ENCODE results near the gene DNM1. TPM values are rescaled to one million over a fixed set of nuclear protein-coding genes. Genes with fewer than 3 reads are reported as not detected.

Gene DNM1
- polyA plus RNA-seq, 3 donors, result 0.05 to 4.9 (median 0.56) TPM

DNA sequence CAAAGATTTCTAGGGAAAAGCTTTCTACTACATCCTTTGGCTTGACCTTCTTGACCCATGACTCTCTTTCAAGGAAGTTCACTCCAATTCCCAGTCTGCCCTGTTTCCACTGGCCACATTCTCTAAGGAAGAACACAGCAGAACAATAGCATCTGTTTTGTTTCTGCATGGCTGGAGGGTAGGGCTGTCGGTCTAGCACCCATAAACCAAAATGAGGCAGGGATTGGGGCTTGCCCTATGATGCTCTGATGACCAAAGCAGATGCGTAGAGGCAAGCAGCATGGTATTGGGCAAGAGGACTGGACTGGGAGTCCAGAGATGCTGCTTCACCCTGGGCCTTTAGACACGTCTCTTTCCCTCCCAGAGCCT is 48.5 kb downstream of the DNM1 start:
- H3K27me3 Mint-ChIP-seq (ENCODE audit: low read depth in 3 of 3), result peaks cover 19 to 30% (median 28%) of the 10 kb centered on the region in 3 donors
- Histone ChIP-seq H3K27ac (ENCODE audit: low read depth in 1 of 2, low read length in 2 of 2) (no peak overlapping the region), H2AFZ (ENCODE audit: insufficient read depth, low read depth, low read length, poor library complexity, severe bottlenecking) (no peak overlapping the region), H3K27me3 (ENCODE audit: control insufficient read depth in 2 of 2, insufficient read depth in 2 of 2, low read length in 2 of 2) (peaks cover 0 to 13% of the 10 kb centered on the region in 2 donors), H4K20me1 (ENCODE audit: insufficient read depth, low read length) (no peaks in the 10 kb centered on the region), H3K4me2 (replicated peaks; ENCODE audit: extremely low read depth, low read length, poor library complexity, severe bottlenecking) (no peak overlapping the region), H3K9me3 (replicated peaks in 1 of 2; ENCODE audit: control insufficient read depth in 1 of 2, insufficient read depth in 1 of 2, low read length in 2 of 2) (no peaks in the 10 kb centered on the region), H3K36me3 (replicated peaks in 1 of 2; ENCODE audit: control insufficient read depth in 1 of 2, insufficient read depth in 2 of 2, low read length in 2 of 2) (peaks cover 0 to under 1% of the 10 kb centered on the region in 2 donors), H3K79me2 (ENCODE audit: insufficient read depth, low read length) (no peaks in the 10 kb centered on the region), H3K4me1 (ENCODE audit: control insufficient read depth in 1 of 2, insufficient read depth in 2 of 2, low read length in 2 of 2) (peaks cover 12 to 19% of the 10 kb centered on the region in 2 donors), H3K4me3 (replicated peaks in 1 of 3; ENCODE audit: low read depth in 2 of 3, low read length in 3 of 3) (no peak overlapping the region), H3K9ac (ENCODE audit: insufficient read depth, low read length, poor library complexity, severe bottlenecking) (no peak overlapping the region)
- H3K9me3 Mint-ChIP-seq, result peaks cover 0 to 3% (median 2%) of the 10 kb centered on the region in 7 donors
- 100% methylated on average over 1 of the region's 3 CpGs for WGBS (ENCODE audit: insufficient coverage)
- TF ChIP-seq CTCF (IDR thresholded peaks at IDR 0.05), result no peak
- peak overlapping the region in 2 of 7 donors; percentile 33 for H3K27ac Mint-ChIP-seq
- H3K36me3 Mint-ChIP-seq, result peaks cover under 1 to 10% of the 10 kb centered on the region in 2 donors
- DNase-seq, result no peak
- intact Hi-C loops (cut with micrococcal nuclease), result no loop called here
- H3K4me1 Mint-ChIP-seq, result peaks cover 16% of the 10 kb centered on the region
- peak overlapping the region in 1 of 2 donors; percentile 17 for H3K4me3 Mint-ChIP-seq

GRCh38 chr9:128252317-128253139 is 49.3 kb downstream of the DNM1 start:
- no peak overlapping the region for H3K4me2 ChIP-seq (replicated peaks; ENCODE audit: extremely low read depth, low read length, poor library complexity, severe bottlenecking)
- Mint-ChIP-seq H3K4me3 (peak overlapping the region in 1 of 2 donors; percentile 17), H3K27me3 (ENCODE audit: low read depth in 3 of 3) (peaks cover 19 to 30% (median 27%) of the 10 kb centered on the region in 3 donors), H3K4me1 (peaks cover 16% of the 10 kb centered on the region), H3K27ac (no peak overlapping the region), H3K9me3 (peaks cover 0 to 3% (median 2%) of the 10 kb centered on the region in 7 donors), H3K36me3 (peaks cover 7 to 18% of the 10 kb centered on the region in 2 donors)
- peaks cover 0 to 13% of the 10 kb centered on the region in 2 donors for H3K27me3 ChIP-seq (ENCODE audit: control insufficient read depth in 2 of 2, insufficient read depth in 2 of 2, low read length in 2 of 2)
- no peak for TF ChIP-seq CTCF (IDR thresholded peaks at IDR 0.05)
- no peaks in the 10 kb centered on the region for H4K20me1 ChIP-seq (ENCODE audit: insufficient read depth, low read length)
- no peak overlapping the region for H3K27ac ChIP-seq (ENCODE audit: low read depth in 1 of 2, low read length in 2 of 2)
- intact Hi-C loops (cut with micrococcal nuclease), result no loop called here
- DNase-seq, result no peak
- peaks cover 12 to 19% of the 10 kb centered on the region in 2 donors for H3K4me1 ChIP-seq (ENCODE audit: control insufficient read depth in 1 of 2, insufficient read depth in 2 of 2, low read length in 2 of 2)
- H3K36me3 ChIP-seq (replicated peaks in 1 of 2; ENCODE audit: control insufficient read depth in 1 of 2, insufficient read depth in 2 of 2, low read length in 2 of 2), result peaks cover 8% of the 10 kb centered on the region in 2 donors
- 93% methylated on average over 25 of the region's 25 CpGs for WGBS (ENCODE audit: insufficient coverage)
- H3K4me3 ChIP-seq (replicated peaks in 1 of 3; ENCODE audit: low read depth in 2 of 3, low read length in 3 of 3), result no peak overlapping the region
- no peak overlapping the region for H3K9ac ChIP-seq (ENCODE audit: insufficient read depth, low read length, poor library complexity, severe bottlenecking)
- no peaks in the 10 kb centered on the region for H3K79me2 ChIP-seq (ENCODE audit: insufficient read depth, low read length)
- no peaks in the 10 kb centered on the region for H3K9me3 ChIP-seq (replicated peaks in 1 of 2; ENCODE audit: control insufficient read depth in 1 of 2, insufficient read depth in 1 of 2, low read length in 2 of 2)
- H2AFZ ChIP-seq (ENCODE audit: insufficient read depth, low read depth, low read length, poor library complexity, severe bottlenecking), result no peak overlapping the region
